AG08396 (cell line): ENCODE measurements around the gene MED13L.

Experiments
- DNase-seq: peaks from one replicate; pipeline ENCODE4 v3.0.0; 2012; ENCODE audit warnings: low spot score, mixed read lengths

The MED13L gene

DNA sequence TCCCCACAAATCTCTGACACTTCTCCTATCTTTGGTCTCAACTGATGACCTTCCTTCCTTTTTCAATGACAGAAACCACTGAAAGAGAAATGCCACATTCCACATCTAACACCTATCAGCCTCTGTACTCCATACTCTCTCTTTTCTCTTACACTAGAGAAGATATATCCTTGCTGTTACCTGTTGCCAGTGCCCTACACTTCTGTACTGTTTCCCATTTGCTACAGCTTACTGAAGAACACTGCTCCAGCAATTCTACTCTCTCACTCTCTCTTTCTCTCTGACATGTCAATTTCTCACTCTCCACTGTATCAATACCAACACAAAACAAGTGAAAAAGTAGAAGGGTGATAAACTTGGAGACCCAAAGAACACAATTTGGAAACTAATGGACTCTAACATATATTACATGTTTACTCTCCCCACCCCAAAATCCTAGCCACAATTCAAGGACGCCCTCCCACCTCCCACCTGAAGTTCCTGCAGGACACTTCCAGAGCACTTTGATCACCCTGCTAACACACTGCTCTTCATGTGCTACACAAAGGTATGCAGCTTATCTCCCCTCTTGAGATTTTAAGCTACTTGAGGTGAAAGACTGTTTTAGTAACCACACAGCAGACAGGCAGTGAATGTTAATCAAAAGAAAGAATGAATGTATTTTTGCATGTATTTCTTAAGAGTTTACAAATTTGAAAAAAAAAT, 95.0 kb downstream of the MED13L start:
- DNase-seq: no peak

DNA sequence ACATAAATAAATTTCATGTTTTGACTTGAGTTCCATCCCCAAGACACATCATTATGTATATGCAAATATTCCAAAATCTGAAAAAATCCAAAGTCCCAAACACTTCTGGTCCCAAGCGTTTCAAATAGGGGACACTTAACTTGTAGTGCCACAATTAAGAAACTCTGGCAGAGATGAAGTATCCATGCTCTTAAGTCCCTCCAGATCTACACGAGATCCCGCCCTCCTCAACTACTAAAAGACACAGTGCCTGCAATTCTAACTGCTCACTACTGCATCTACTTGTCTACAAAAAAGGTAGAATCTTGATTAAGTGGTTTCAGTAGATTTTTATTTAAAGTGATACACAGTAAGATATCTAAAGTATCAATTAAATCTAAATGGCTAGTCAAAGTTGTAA, 97.0 kb downstream of the MED13L start:
- no peak for DNase-seq

DNA sequence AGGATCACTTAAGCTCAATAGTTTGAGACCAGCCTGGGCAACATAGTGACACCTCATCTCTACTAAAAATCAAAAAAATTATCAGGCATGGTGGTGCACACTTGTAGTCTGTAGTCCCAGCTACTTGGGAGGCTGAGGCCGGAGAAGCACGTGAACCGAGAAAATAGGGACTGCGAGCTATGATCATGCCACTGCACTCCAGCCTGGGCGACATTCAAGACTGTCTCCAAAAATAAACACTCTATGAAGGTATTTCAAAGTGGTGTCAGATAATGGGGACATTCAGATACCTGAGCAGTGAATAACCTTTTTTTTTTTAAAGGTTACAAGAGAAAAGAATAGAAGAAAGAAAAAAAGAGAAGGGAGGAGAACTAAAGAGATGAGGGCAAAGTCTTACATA, 98.1 kb downstream of the MED13L start:
- DNase-seq: no peak

DNA sequence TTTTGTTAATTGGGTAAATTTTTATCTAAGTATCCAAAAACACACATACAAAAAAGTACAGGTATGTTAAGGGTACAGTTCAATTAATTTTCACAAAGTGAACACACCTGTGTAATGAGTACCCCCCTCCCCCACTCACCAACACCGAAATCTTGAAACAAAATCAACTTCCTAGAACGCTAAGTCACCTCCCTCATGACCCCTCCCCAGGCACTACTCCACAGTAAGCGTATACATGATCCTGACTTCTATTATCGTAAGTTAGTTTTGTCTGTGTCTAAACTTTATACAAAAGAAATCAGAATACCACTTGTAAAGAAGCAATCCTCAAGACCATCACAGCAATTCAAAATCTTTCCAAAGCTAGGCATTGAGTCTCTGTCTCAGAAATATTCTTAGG, 100.5 kb downstream of the MED13L start:
- DNase-seq: no peak

DNA sequence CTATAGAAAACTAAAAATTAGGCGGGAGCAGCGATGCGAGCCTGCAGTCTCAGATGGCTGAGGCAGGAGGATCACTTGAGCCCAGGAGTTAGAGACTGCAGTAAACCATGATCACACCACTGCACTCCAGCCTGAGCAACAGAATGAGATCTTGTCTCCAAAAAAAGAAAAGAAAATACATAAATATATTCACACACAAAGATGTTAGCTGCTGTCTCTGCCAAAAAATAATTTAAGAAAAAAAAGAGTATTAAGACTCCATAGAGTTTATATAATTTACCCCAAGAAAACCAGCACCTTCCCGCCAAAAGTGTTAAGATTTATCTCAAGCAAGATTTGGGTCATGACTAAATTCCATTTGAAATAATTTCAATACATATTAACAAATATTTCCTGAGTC, 102.6 kb downstream of the MED13L start:
- no peak for DNase-seq

DNA sequence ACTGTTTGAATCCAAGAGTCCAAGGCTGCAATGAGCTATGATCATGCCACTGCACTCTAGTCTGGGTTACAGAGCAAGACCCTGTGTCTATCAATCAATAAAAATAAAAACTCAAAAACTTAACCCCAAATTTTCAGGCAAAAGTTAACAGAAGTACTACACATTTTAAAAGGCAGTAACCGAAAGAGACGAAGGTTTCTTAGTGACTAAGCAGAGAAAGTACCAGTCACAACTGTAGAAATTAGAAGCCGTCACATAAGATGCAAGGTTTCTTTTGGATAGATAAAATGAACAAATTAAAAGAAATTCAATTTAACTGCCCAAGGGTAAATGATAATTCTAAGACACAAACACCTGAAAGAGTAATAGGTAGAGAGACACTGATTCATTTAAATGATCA, 103.5 kb downstream of the MED13L start:
- DNase-seq: no peak

DNA sequence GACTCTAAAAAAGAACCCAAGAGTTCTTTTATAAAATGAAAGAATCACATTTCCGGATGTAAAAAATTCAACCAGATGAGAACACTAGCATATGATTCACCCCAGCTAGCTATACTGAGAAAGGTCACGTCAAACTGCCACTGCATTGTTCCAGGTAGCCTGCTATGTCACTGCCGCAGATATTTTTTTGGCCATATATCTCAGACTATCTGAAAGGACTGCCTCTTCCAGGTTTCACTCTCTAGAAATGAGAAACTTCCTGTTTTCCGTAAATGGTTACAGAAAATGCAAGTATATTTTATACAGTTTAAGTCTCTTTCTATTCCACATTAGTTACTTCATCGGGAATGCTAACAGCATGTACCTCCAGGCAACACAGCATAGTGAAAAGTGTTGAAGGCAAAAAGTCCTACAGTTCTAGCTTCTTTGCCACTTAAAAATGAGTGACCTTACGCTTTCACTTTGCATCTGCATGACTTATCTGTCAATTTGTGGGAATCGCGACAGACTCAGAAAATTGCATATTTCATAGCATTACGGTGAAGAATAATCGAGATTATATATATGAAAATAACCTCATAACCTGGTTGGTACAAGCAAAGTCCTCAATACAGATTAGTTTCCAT, 105.2 kb downstream of the MED13L start:
- no peak for DNase-seq

DNA sequence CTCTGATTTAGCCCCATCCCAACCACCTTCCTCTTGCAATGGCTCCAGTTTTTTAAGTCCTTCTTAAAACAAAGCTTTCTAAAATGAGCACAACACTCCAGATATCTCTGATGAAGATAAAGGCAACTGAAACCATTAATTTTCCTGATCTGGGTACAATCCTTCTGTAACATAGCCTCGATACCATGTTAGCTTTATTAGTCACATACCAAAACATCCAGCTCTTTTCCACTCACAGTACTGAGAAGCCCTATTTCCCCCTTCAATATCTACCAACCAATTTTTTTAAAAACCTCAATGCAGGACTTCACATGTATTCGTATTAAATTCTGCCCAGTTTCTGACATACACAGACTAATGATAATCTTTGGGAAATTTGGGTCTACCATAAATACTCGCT, 105.9 kb downstream of the MED13L start:
- DNase-seq: no peak

DNA sequence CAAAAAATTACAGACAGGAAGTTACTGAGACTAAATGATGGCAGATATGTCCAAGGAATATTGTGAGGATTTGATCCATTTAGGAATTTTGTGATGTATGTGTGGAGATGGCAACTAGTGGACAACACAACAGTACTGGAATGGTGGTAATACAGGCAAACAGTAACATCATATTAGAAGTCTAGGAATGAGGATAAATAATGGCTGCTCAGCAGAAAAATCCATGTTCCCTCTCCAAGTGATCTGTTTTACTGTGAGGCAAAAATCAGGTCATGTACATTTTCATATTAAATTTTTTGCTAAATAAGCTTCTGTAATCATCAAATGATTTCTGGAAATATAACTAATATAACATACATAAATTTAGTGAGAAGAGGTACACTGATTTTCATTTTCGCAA, 108.4 kb downstream of the MED13L start:
- no peak for DNase-seq

DNA sequence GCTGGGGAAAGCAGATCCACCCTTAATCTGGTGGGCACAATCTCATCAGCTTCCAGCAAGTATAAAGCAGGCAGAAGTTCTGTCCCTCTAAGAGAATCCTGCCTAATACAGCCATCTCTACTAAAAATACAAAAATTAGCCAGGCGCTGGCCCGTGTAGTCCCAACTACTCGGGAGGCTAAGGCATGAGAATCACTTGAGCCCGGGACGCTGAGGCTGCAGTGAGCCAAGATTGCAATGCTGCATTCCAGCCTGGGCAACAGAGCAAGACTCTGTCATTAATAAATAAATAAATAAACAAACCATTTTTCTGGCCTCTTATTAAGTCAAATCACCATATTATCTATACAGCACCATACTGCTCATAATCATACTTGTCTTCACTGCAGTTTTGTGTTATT, 111.2 kb downstream of the MED13L start:
- no peak for DNase-seq

DNA sequence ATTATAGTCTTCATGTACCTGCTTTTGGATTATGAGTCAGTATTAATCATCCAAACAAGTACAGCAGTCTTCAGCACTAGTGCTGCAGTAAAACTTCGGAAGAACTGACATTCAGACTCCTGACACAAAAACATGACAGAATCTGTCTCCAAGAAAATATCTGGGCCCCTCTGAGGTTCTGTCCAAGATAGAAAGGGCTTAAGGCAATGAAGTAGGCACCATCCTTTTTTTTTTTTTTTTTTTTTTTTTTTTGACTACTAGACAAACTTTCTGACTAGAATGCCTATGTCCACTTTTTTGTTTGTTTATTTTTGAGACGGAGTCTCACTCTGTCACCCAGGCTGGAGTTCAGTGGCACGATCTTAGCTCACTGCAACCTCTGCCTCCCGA, 112.5 kb downstream of the MED13L start:
- DNase-seq: no peak

DNA sequence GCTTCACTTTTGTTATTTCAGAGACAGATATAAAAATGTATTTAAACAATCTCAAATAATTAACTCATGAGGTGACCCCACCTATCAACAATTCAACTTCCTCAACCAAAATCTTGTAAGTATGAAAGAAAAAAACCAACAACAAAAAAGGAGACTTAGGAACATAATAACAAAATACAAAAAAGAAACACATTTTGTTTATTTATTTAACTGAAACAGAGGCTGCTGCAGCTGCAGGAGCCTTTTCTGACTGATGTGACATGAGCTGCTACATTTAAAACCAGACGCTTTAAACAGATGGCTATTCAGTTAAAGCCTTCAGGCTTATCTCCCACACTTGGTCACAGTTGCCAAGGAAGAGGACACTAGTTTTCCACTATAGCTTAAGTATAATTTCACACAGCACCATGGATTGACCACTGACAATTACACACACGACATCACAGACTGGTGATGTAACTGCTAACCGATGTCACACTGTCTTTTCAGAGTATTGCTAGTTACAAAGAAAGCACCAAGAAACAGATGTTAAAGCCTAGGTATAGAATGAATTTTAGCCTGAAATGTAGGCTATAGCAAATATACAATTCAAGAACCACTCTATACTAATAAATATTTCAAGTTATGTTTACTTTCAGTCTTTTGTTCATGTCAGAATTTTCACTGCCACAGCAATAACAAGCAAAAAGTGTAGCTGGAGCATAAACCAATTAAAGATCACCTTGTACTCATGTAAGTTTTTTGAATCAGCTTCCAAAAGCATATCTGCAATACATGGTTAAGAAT, 113.0 kb downstream of the MED13L start:
- DNase-seq: no peak

DNA sequence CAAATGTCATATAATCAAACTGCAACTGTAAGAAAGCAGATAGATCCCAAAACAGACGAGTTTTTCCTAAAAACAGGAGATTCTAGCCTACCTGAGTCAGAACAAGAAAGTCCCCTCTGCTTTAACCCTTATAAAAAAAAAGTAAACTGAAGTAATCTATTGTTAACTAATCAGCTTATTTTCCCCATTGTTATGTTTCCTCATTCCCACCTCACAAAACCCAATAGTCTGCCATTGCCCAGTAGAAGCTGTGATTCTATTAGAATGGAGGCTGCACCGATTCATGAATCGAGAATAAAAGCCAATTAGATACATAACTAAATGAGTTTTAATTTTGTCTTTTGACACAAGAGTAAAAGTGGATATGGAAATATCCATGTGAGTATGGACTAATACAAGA, 115.4 kb downstream of the MED13L start:
- DNase-seq: no peak

DNA sequence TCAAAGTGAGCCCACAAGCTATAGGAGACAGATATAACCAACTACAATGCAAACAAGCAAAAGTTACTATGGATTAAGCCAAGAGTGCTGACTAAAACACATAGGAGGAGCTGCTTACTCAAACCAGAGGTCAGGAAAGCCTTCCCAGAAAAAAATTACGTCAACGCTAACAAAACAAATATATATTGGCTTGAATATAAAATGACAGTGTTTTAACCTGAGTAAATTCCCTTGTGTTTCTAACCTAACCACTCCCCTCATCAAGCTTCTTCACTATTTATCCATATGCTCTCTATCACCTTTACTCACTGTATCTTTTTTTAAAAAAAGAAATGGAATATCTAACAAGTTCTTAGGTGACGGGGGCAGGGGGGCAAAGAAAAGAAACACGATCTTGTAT, 115.9 kb downstream of the MED13L start:
- DNase-seq: no peak

DNA sequence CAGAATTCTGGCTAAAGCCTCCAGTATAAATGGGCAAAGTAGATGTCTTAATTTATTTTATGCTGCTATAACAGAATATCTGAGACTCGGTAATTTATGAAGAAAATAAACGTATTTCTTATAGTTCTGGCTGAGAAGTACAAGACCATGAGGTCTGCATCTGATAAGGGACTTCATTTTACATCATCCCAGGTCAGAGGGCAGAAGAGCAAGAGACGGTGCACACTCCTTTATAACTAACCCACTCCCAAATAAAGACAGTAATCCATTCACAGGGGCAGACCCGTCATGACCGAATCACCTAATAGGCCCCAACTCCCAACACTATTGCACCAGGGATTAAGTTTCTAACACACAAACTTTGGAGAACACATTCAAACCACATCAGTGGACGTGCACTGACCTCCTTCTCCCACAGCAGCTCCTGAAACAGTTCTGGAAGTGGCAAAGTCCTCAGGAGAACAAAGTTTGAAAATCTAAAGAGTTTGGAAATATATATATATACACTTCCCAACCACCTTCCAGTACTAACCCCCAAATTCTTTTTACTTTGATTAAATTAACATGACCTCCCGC, 116.5 kb downstream of the MED13L start:
- DNase-seq: no peak

DNA sequence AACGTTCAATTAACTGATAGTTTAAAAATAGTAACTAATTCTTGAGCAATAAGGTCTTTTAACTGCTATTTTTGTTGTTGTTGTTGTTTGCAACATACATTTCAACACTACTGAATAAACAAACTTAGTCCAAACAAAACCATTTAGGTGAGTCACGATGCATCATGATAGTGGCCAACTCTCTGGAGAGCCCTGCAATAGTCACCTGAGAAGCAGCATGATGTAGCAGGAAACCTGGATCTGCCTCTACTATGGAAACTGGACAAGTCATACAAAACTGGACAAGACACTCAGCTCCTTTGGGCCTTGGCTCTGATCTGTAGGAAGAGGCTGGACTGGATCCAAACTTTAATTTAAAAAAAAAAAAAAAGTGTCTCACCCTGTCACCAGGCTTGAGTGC, 117.3 kb downstream of the MED13L start:
- DNase-seq: no peak

DNA sequence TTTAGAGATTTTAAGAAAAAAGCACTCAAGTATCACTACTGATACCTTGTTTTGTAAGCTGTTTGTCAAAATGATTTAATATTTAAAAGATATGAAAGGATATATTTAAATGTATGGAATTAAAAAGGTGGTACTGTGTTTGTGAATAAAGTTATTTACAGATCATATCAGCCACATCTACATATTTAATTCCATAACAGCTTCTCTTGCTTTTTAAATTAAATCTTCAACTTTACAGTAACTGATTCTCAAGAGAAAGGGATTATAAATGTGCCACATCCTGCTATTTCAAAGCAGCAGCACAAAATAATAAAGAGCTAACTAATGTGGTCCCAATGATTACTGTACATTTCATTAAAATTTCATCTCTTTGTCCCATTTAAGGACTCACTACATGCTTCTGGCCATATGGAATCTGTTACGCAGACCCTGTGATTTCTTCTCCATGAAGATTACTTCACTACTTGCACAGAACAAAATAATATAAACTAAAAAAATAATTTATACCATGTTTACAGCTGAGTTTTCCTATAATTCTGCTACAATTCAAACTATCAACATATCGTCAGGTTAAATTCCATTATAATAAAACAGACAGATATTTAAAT, 117.8 kb downstream of the MED13L start:
- DNase-seq: no peak

DNA sequence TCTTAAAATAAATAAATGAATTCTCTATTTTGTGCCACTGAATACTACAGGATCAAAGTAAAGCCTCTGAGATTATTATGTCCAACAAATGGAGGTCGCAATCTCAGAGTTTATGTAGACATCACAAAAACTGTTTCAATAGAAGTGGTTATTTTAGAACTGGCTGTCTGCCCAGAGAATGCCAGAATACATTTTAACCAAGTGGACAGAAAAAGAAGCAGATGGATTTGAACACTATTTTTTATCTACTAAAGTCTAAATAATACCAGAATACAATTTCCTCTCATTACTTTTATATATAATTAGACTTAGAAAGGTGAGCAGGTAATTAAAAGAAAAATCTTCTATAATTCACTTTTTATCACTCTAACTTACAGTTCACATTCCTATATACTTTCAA, 118.3 kb downstream of the MED13L start:
- DNase-seq: no peak

DNA sequence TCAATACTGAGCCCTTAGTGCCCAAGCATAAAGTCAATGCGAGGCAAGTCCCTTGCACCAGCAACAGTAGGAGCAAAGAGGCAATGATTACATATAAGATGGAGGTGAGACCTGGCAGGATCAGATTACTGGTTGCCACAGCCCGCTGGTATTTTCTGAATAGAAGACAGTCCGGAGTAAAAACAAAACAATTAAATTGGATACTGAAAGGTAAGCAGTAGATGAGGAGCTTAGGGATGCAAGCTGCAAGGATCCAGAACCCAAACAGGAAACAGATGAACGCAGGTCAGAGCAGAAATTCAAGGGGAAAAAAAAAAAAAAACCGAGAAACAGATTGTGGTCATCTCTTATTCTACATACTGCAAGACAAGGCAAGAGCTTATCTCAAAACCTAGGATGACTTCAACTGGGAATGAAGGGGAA, 119.6 kb downstream of the MED13L start:
- DNase-seq: no peak

DNA sequence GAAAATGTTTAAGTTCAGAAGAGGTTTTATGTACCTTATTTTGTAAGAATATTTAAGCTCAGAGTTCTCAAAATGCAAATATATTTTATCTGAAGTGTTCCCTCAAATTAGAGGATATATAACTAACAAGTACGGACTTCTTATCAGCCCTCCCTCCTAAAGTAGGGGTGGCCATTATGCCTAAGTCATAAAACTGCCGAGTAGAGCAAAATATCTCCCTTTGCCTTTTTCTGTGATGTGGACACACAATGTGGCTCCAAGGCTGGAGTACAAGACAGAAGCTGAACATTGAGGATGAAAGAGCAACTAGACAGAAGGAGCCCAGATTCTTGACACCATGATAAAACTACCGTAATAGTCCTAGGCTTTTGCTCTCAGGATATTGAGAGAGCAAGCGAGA, 120.9 kb downstream of the MED13L start:
- no peak for DNase-seq

DNA sequence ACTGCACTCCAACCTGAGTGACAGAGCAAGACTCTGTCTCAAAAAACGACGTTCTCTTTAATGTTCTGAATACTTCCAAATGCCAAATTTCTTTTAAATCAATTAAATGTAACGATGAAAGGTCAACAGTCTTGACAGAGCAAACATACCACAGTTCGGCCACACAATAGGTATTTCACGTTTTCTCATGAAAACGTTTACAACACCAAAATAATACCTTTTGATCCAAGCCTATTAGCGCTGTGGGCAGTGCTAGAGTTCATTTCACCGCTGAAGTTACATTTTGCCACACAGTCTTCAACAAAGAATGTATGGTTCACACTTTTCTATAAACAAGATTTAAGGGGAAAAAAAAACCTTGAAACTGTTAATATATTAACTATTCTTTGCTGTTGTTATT, 122.1 kb downstream of the MED13L start:
- no peak for DNase-seq

DNA sequence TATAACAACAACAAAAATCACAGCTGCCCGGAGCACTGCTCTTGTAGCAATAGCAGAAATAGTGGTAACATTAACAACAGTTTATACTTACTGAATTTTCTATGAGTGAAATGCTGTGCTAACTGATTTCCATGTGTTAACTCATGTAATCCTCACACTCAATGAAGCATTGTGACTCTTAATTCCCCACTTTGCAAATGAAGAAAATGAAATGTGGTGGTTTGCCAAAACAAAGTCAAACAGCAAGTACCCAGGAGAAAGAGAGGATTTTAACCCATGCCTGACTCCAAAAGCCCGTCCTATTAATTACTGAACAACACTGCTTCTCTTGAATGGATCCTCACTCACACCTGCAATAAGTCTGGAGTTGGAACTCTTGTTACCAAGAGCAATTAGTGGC, 123.5 kb downstream of the MED13L start:
- DNase-seq: no peak

DNA sequence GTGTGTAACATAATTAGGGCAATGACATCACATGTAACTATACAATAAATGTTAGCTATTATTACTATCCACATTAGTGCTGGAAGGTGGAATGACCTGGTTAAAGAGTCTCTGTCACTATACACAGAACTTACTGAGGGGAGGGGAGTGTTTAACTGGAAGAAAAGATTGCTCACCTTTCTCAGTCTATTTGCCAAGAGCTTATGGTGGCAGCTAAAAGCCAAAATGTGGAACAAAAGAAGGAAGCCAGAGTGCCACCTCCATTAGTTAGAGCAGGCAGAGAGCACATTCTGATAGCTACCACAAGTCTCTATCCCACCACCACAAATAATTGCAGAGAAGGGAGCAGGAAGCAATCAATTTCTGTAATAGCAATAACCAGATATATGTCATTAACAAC, 124.4 kb downstream of the MED13L start:
- DNase-seq: no peak
